Stimulated activated CD8-positive, alpha-beta memory T cell treated with anti-CD3 and anti-CD28 coated beads, Interleukin-7, amount 100 ng/mL, for 1 hour (primary cell): ENCODE measurements around the gene OR7D2.
"Not testable (repeated sequence)": the region's sequence is repeated elsewhere in the genome, so short reads cannot be mapped to it uniquely, and the experiment has no call there.

Experiments
- DNase-seq, 2 donors: peaks; one replicate each; pipeline ENCODE4 v3.0.0-alpha.2; 2020; ENCODE audit warnings: low read depth in 2 of 2

The OR7D2 gene

GRCh38 chr19:9178901-9179300 lies at the start of gene OR7D2:
TSS of gene OR7D2 (plus strand) at chr19:9178979. CDS start at chr19:9185782, 6,803 bp downstream.
- DNase-seq = no peak

- DNase-seq = no peak
These were observed 47.8 kb upstream of the OR7D2 start for GRCh38 chr19:9130965-9131364.

GRCh38 chr19:9132422-9132821 lies 46.4 kb upstream of the OR7D2 start:
- DNase-seq = no peak

GRCh38 chr19:9139609-9140158 lies 39.1 kb upstream of the OR7D2 start:
- DNase-seq = no peak

- DNase-seq = peak; percentile 75 to 78
These were observed 38.5 kb upstream of the OR7D2 start, which contains the start of gene ZNF317 for GRCh38 chr19:9140159-9140874. TSS of gene ZNF317 (plus strand) at chr19:9140397. CDS start at chr19:9156017, 15,620 bp downstream.

GRCh38 chr19:9144920-9145319 lies 33.9 kb upstream of the OR7D2 start:
- DNase-seq = no peak

GRCh38 chr19:9146882-9147281 lies 31.9 kb upstream of the OR7D2 start:
- no peak for DNase-seq

GRCh38 chr19:9148697-9149096 lies 30.1 kb upstream of the OR7D2 start:
- DNase-seq = no peak

- no peak for DNase-seq
These were observed 28.8 kb upstream of the OR7D2 start for GRCh38 chr19:9149997-9150396.

GRCh38 chr19:9150650-9151049 lies 28.1 kb upstream of the OR7D2 start:
- no peak for DNase-seq

GRCh38 chr19:9151367-9151766 lies 27.4 kb upstream of the OR7D2 start:
- DNase-seq = no peak

- DNase-seq = no peak
These were observed 23.2 kb upstream of the OR7D2 start for GRCh38 chr19:9155591-9155990.

- DNase-seq = no peak
These were observed 22.5 kb upstream of the OR7D2 start for GRCh38 chr19:9156304-9156703.

- no peak for DNase-seq
These were observed 18.9 kb upstream of the OR7D2 start for GRCh38 chr19:9159891-9160290.

GRCh38 chr19:9161427-9161826 lies 17.4 kb upstream of the OR7D2 start:
- DNase-seq = no peak

GRCh38 chr19:9165261-9165660 lies 13.5 kb upstream of the OR7D2 start:
- DNase-seq = no peak

GRCh38 chr19:9166846-9167245 lies 11.9 kb upstream of the OR7D2 start:
- DNase-seq = no peak

- no peak for DNase-seq
These were observed 7.3 kb upstream of the OR7D2 start for GRCh38 chr19:9171393-9171991.

GRCh38 chr19:9175326-9175725 lies 3.5 kb upstream of the OR7D2 start:
- DNase-seq = no peak

GRCh38 chr19:9183000-9183399 lies 4.2 kb downstream of the OR7D2 start:
- no peak for DNase-seq

GRCh38 chr19:9187191-9187590 lies 8.4 kb downstream of the OR7D2 start:
- no peak for DNase-seq

GRCh38 chr19:9189535-9189934 lies 10.8 kb downstream of the OR7D2 start:
- DNase-seq = no peak

- not testable (repeated sequence) for DNase-seq
These were observed 19.3 kb downstream of the OR7D2 start for GRCh38 chr19:9198044-9198443.
